GM23338 (cell line): ENCODE measurements around the gene NYAP2. TPM values are rescaled to one million over a fixed set of nuclear protein-coding genes. Genes with fewer than 3 reads are reported as not detected.

Source experiments
- ATAC-seq: fragments of 200-7000 bp; cut with Tn5 transposase; 3 replicates; pipeline ENCODE4 v1.9.1; 2020
- DNase-seq: peaks from one replicate; pipeline ENCODE4 v3.0.0-alpha.2; 2015; ENCODE audit warnings: low spot score
- H2AFZ ChIP-seq: fragments of 200-600 bp; sonication (generic); 2 replicates; pipeline ENCODE4 v1.8.0; 2016; ENCODE audit warnings: antibody characterized with exemption, mild to moderate bottlenecking, moderate library complexity
- H3F3A ChIP-seq: fragments of 200-600 bp; sonication (generic); replicated peaks from 2 replicates; pipeline ENCODE4 v1.8.0; 2017; ENCODE audit warnings: antibody characterized with exemption, mixed run types, low read depth
- H3K27ac ChIP-seq: fragments of 200-600 bp; sonication (generic); 2 replicates; pipeline ENCODE4 v1.6.1; 2016; ENCODE audit warnings: low read depth
- H3K27me3 ChIP-seq: fragments of 200-600 bp; sonication (generic); 2 replicates; pipeline ENCODE4 v1.8.0; 2016; ENCODE audit warnings: mild to moderate bottlenecking, mixed run types, moderate library complexity; ENCODE audit not compliant: insufficient read depth
- H3K36me3 ChIP-seq: fragments of 200-600 bp; sonication (generic); 2 replicates; pipeline ENCODE4 v1.8.0; 2016; ENCODE audit warnings: mild to moderate bottlenecking; ENCODE audit not compliant: insufficient read depth
- H3K4me1 ChIP-seq: fragments of 200-600 bp; sonication (generic); 2 replicates; pipeline ENCODE4 v1.8.0; 2016; ENCODE audit warnings: mild to moderate bottlenecking, moderate library complexity; ENCODE audit not compliant: insufficient read depth
- H3K4me2 ChIP-seq: fragments of 200-600 bp; sonication (generic); 2 replicates; pipeline ENCODE4 v1.7.1; 2017; ENCODE audit warnings: mixed run types
- H3K4me3 ChIP-seq: fragments of 200-600 bp; sonication (generic); 2 replicates; pipeline ENCODE4 v1.6.1; 2016; ENCODE audit warnings: mixed run types
- H3K79me2 ChIP-seq: fragments of 200-600 bp; sonication (generic); replicated peaks from 2 replicates; pipeline ENCODE4 v1.8.0; 2017; ENCODE audit warnings: mild to moderate bottlenecking; ENCODE audit not compliant: insufficient read depth
- H3K9me2 ChIP-seq: fragments of 200-600 bp; sonication (generic); 2 replicates; pipeline ENCODE4 v1.8.0; 2017; ENCODE audit not compliant: insufficient read depth
- H4K20me1 ChIP-seq: fragments of 200-600 bp; sonication (generic); replicated peaks from 2 replicates; pipeline ENCODE4 v1.8.0; 2017; ENCODE audit warnings: mild to moderate bottlenecking; ENCODE audit not compliant: insufficient read depth
- H3K27ac Mint-ChIP-seq: 2 replicates; pipeline ENCODE4 v1.8.0; 2020; ENCODE audit warnings: inconsistent platforms, mild to moderate bottlenecking, moderate library complexity, mixed read lengths
- H3K27me3 Mint-ChIP-seq: 3 replicates; pipeline ENCODE4 v1.8.0; 2022; ENCODE audit warnings: low read depth, mild to moderate bottlenecking, moderate library complexity, mixed read lengths, inconsistent platforms; ENCODE audit not compliant: insufficient read depth, poor library complexity
- H3K36me3 Mint-ChIP-seq: 3 replicates; pipeline ENCODE4 v1.8.0; 2021; ENCODE audit warnings: low read depth, mild to moderate bottlenecking, inconsistent platforms, moderate library complexity, mixed read lengths
- H3K4me1 Mint-ChIP-seq: 3 replicates; pipeline ENCODE4 v1.8.0; 2020; ENCODE audit warnings: mild to moderate bottlenecking, inconsistent platforms, mixed read lengths
- H3K4me3 Mint-ChIP-seq: 3 replicates; pipeline ENCODE4 v1.8.0; 2021; ENCODE audit warnings: moderate library complexity, mild to moderate bottlenecking, inconsistent platforms, mixed read lengths
- H3K9me3 Mint-ChIP-seq: 3 replicates; pipeline ENCODE4 v1.8.0; 2020; ENCODE audit warnings: moderate library complexity, mild to moderate bottlenecking, inconsistent platforms, mixed read lengths
- CREB1 ChIP-seq: fragments of 250-450 bp; sonication (Bioruptor Pico); IDR thresholded peaks from 2 replicates; pipeline ENCODE4 v1.5.0; 2020; ENCODE audit warnings: low read depth, mild to moderate bottlenecking, moderate library complexity
- EZH2 ChIP-seq: fragments of 200-600 bp; sonication (generic); IDR thresholded peaks from one replicate; pipeline ENCODE4 v1.8.0; 2017; ENCODE audit warnings: antibody characterized with exemption, mild to moderate bottlenecking, low read depth; ENCODE audit not compliant: unreplicated experiment
- EZH2phosphoT487 ChIP-seq: fragments of 200-600 bp; sonication (generic); IDR thresholded peaks from one replicate; pipeline ENCODE4 v1.8.1; 2018; ENCODE audit warnings: antibody characterized with exemption; ENCODE audit not compliant: unreplicated experiment
- JUNB ChIP-seq: IDR thresholded peaks from one replicate; pipeline ENCODE4 v1.6.1; 2016; ENCODE audit warnings: antibody characterized with exemption; ENCODE audit not compliant: unreplicated experiment
- NANOG ChIP-seq: IDR thresholded peaks from 2 replicates; pipeline ENCODE4 v1.6.1; 2016; ENCODE audit warnings: antibody characterized with exemption, borderline replicate concordance
- POLR2AphosphoS5 ChIP-seq: IDR thresholded peaks from 2 replicates; pipeline ENCODE4 v1.6.1; 2016; ENCODE audit warnings: antibody characterized with exemption, low read depth
- STAT1 ChIP-seq: IDR thresholded peaks from one replicate; pipeline ENCODE4 v1.6.1; 2016; ENCODE audit warnings: antibody characterized with exemption; ENCODE audit not compliant: unreplicated experiment
- ZNF114 ChIP-seq: fragments of 250-450 bp; sonication (Bioruptor Pico); IDR thresholded peaks from 2 replicates; pipeline ENCODE4 v1.5.0; 2020; ENCODE audit warnings: mild to moderate bottlenecking, moderate library complexity
- ZNF331 ChIP-seq: fragments of 250-450 bp; sonication (Bioruptor Pico); IDR thresholded peaks from 2 replicates; pipeline ENCODE4 v1.5.0; 2020; ENCODE audit warnings: low read depth, mild to moderate bottlenecking, moderate library complexity
- polyA plus RNA-seq: library from polyadenylated mRNA; unstranded; fragments of >200 nt; fragmentation: Nextera tagmentation; extraction: Ambion mirVana; gene quantifications from 2 replicates; pipeline ENCODE4 v1.2.1, GENCODE V29; 2016
- total RNA-seq: library from RNA; depleted of rRNA; stranded (reverse); fragments of >200 nt; shearing (Covaris generic); gene quantifications from 2 replicates; pipeline ENCODE4 v1.2.3, GENCODE V29; 2014
- TF ChIP-seq, protein P1 (sequence below): fragments of 250-450 bp; sonication (Bioruptor Pico); IDR thresholded peaks from 2 replicates; pipeline ENCODE4 v1.5.0; 2020; ENCODE audit warnings: mild to moderate bottlenecking, moderate library complexity
- TF ChIP-seq, protein P2 (sequence below): IDR thresholded peaks from 2 replicates; pipeline ENCODE4 v1.6.1; 2016; ENCODE audit warnings: antibody characterized with exemption

Gene NYAP2
- total and polyA plus RNA-seq, 2 experiments from 2014 or later: not detected

DNA sequence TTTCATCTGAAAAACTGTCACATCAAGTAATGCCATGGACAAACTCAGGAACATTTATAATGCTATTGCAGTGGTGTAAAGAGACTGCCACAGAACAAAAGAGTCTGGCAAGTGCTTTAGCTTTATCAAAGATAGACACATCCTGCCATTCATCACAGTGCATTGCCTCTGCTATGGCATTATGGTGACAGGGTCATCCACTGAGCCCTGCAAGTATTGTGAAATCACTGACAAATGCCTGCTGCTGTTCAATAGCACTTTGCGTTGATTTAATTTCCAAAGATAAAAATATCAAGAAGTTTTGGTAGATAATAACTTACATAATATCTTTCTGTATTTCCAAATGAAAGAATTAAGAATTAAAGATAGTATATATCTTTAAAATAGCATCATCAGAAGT, 38.7 kb downstream of the NYAP2 start (continued):
- TF ChIP-seq, protein P1, sequence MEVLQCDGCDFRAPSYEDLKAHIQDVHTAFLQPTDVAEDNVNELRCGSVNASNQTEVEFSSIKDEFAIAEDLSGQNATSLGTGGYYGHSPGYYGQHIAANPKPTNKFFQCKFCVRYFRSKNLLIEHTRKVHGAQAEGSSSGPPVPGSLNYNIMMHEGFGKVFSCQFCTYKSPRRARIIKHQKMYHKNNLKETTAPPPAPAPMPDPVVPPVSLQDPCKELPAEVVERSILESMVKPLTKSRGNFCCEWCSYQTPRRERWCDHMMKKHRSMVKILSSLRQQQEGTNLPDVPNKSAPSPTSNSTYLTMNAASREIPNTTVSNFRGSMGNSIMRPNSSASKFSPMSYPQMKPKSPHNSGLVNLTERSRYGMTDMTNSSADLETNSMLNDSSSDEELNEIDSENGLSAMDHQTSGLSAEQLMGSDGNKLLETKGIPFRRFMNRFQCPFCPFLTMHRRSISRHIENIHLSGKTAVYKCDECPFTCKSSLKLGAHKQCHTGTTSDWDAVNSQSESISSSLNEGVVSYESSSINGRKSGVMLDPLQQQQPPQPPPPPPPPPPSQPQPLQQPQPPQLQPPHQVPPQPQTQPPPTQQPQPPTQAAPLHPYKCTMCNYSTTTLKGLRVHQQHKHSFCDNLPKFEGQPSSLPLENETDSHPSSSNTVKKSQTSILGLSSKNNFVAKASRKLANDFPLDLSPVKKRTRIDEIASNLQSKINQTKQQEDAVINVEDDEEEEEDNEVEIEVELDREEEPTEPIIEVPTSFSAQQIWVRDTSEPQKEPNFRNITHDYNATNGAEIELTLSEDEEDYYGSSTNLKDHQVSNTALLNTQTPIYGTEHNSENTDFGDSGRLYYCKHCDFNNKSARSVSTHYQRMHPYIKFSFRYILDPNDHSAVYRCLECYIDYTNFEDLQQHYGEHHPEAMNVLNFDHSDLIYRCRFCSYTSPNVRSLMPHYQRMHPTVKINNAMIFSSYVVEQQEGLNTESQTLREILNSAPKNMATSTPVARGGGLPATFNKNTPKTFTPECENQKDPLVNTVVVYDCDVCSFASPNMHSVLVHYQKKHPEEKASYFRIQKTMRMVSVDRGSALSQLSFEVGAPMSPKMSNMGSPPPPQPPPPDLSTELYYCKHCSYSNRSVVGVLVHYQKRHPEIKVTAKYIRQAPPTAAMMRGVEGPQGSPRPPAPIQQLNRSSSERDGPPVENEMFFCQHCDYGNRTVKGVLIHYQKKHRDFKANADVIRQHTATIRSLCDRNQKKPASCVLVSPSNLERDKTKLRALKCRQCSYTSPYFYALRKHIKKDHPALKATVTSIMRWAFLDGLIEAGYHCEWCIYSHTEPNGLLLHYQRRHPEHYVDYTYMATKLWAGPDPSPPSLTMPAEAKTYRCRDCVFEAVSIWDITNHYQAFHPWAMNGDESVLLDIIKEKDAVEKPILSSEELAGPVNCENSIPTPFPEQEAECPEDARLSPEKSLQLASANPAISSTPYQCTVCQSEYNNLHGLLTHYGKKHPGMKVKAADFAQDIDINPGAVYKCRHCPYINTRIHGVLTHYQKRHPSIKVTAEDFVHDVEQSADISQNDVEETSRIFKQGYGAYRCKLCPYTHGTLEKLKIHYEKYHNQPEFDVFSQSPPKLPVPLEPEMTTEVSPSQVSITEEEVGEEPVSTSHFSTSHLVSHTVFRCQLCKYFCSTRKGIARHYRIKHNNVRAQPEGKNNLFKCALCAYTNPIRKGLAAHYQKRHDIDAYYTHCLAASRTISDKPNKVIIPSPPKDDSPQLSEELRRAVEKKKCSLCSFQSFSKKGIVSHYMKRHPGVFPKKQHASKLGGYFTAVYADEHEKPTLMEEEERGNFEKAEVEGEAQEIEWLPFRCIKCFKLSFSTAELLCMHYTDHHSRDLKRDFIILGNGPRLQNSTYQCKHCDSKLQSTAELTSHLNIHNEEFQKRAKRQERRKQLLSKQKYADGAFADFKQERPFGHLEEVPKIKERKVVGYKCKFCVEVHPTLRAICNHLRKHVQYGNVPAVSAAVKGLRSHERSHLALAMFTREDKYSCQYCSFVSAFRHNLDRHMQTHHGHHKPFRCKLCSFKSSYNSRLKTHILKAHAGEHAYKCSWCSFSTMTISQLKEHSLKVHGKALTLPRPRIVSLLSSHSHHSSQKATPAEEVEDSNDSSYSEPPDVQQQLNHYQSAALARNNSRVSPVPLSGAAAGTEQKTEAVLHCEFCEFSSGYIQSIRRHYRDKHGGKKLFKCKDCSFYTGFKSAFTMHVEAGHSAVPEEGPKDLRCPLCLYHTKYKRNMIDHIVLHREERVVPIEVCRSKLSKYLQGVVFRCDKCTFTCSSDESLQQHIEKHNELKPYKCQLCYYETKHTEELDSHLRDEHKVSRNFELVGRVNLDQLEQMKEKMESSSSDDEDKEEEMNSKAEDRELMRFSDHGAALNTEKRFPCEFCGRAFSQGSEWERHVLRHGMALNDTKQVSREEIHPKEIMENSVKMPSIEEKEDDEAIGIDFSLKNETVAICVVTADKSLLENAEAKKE (CRISPR knock-in tag): no peak
- TF ChIP-seq POLR2AphosphoS5 (no peak), ZNF331 (no peak)

DNA sequence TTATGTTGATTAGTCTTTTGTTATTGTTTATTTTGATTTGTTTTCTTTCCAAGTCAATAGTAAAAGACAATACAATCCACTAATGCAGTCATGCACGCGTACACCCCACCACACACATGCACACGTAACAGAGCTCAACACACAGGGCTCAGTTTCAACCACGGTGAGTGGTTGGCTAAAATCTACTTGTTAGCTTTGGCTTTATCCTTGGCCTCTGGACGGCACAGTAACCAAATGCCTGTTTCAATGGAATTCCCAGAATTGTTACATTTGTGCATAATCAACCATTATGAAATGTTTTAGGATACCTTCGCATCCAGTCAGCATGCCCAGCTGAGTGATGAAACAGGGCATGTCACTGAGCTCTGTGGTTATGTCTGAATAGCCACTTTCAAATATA, 53.2 kb downstream of the NYAP2 start:
- H3K9me3 Mint-ChIP-seq: no peaks in the 10 kb centered on the region
- TF ChIP-seq ZNF331: no peak
- TF ChIP-seq NANOG: no peak
- TF ChIP-seq EZH2phosphoT487: no peak
- no peak for TF ChIP-seq EZH2
- no peak for TF ChIP-seq CREB1 (CRISPR knock-in tag)
- TF ChIP-seq, protein P2, sequence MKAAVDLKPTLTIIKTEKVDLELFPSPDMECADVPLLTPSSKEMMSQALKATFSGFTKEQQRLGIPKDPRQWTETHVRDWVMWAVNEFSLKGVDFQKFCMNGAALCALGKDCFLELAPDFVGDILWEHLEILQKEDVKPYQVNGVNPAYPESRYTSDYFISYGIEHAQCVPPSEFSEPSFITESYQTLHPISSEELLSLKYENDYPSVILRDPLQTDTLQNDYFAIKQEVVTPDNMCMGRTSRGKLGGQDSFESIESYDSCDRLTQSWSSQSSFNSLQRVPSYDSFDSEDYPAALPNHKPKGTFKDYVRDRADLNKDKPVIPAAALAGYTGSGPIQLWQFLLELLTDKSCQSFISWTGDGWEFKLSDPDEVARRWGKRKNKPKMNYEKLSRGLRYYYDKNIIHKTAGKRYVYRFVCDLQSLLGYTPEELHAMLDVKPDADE: no peak
- TF ChIP-seq STAT1: no peak
- no peak for TF ChIP-seq JUNB
- no peak for TF ChIP-seq ZNF114

More for the DNA sequence above, 53.2 kb downstream of the NYAP2 start:
- no peak overlapping the region for H3K4me3 ChIP-seq
- no peak overlapping the region for H3K4me3 Mint-ChIP-seq
- no peak overlapping the region for H2AFZ ChIP-seq
- no peak overlapping the region for H3K27ac ChIP-seq
- peaks cover 14% of the 10 kb centered on the region for H3K4me1 Mint-ChIP-seq
- no peaks in the 10 kb centered on the region for H3K9me2 ChIP-seq
- peak; percentile 29; the same call in 2 of the 3 replicates for ATAC-seq
- DNase-seq: peak; percentile 16
- no peaks in the 10 kb centered on the region for H3K36me3 Mint-ChIP-seq
- peaks cover 24% of the 10 kb centered on the region for H3K4me1 ChIP-seq
- no peaks in the 10 kb centered on the region for H3K79me2 ChIP-seq
- H3K4me2 ChIP-seq: no peak overlapping the region
- no peaks in the 10 kb centered on the region for H3K27me3 ChIP-seq
- H3K36me3 ChIP-seq: no peaks in the 10 kb centered on the region
- H4K20me1 ChIP-seq: no peaks in the 10 kb centered on the region
- peak overlapping the region; percentile 78; the same call in 1 of the 2 replicates for H3K27ac Mint-ChIP-seq
- H3K27me3 Mint-ChIP-seq: no peaks in the 10 kb centered on the region
- no peaks in the 10 kb centered on the region for H3F3A ChIP-seq
